DMS153 (cell line): Measurements from ENCODE around the gene ADD3.
A peak's percentile ranks its signal among the peaks of the same experiment; 100 is the strongest.

Experiments
- DNase-seq: peaks from one replicate; lab custom pipeline; 2025; lab: John Stamatoyannopoulos, UW

Gene ADD3

GRCh38 chr10:110068780-110069179 is 61.0 kb downstream of the ADD3 start:
- DNase-seq, result no peak

GRCh38 chr10:110069502-110069982 is 61.8 kb downstream of the ADD3 start:
- peak; percentile 11 for DNase-seq

- no peak for DNase-seq
These were observed 66.1 kb downstream of the ADD3 start for GRCh38 chr10:110073896-110074295.

- DNase-seq, result no peak
These were observed 66.5 kb downstream of the ADD3 start for GRCh38 chr10:110074298-110074697.

GRCh38 chr10:110074758-110075671 is 67.2 kb downstream of the ADD3 start:
- no peak for DNase-seq

GRCh38 chr10:110075686-110076085 is 67.9 kb downstream of the ADD3 start:
- no peak for DNase-seq

GRCh38 chr10:110076559-110077318 is 69.0 kb downstream of the ADD3 start:
- DNase-seq, result no peak

- no peak for DNase-seq
These were observed 69.8 kb downstream of the ADD3 start for GRCh38 chr10:110077436-110078130.

GRCh38 chr10:110078317-110078716 is 70.5 kb downstream of the ADD3 start:
- DNase-seq, result no peak

GRCh38 chr10:110081911-110082310 is 74.1 kb downstream of the ADD3 start:
- peak; percentile 61 for DNase-seq

GRCh38 chr10:110083884-110084283 is 76.1 kb downstream of the ADD3 start:
- peak; percentile 61 for DNase-seq

- DNase-seq, result no peak
These were observed 79.9 kb downstream of the ADD3 start for GRCh38 chr10:110087682-110088081.

- DNase-seq, result no peak
These were observed 80.8 kb downstream of the ADD3 start for GRCh38 chr10:110088367-110089104.

GRCh38 chr10:110091830-110092229 is 84.0 kb downstream of the ADD3 start:
- DNase-seq, result no peak

- DNase-seq, result no peak
These were observed 85.9 kb downstream of the ADD3 start for GRCh38 chr10:110093722-110094121.

GRCh38 chr10:110094786-110095185 is 87.0 kb downstream of the ADD3 start:
- DNase-seq, result no peak

GRCh38 chr10:110101464-110102144 is 93.8 kb downstream of the ADD3 start:
- DNase-seq, result no peak

GRCh38 chr10:110103921-110104461 is 96.2 kb downstream of the ADD3 start:
- DNase-seq, result no peak

- no peak for DNase-seq
These were observed 98.1 kb downstream of the ADD3 start for GRCh38 chr10:110105873-110106272.

- no peak for DNase-seq
These were observed 99.6 kb downstream of the ADD3 start for GRCh38 chr10:110107430-110107829.

GRCh38 chr10:110107887-110108286 is 100.1 kb downstream of the ADD3 start:
- DNase-seq, result no peak
